ENCODE data around the gene ADGRG3. TPM values are rescaled to one million over a fixed set of nuclear protein-coding genes. Genes with fewer than 3 reads are reported as not detected.

The ADGRG3 gene
- total and polyA plus RNA-seq, 2 of the 8 experiments (the other 6 are each of a cell fraction or from before 2014, with no cell fraction given): 0.28 to 0.98 TPM

DNA sequence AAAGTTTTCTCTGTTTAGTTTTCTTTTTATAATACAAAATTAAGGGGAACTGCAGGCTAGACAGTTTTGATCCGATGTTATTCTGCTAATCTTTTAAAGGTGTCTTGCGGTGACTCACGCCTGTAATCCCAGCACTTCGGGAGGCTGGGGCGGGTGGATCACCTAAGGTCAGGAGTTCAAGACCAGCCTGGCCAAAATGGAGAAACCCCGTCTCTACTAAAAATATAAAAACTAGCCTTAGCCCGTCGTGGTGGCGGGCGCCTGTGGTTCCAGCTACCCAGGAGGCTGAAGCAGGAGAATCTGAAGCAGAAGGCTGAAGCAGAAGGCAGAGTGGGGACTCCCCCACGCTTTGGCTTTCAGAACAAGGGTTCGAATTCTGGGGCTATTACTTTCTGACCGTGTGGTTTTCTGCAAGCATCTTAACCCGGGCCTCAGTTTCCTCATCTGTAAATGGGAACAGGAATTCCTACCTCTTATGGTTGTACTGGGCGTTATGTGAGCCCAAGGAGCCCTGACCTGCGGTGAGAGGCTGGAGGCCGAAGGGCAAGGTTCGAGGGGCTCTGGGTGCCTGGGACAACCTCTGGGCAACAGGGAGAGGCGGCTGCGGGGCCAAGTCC, 66.3 kb downstream of the ADGRG3 start (continued):
- TF ChIP-seq JUND (IDR thresholded peaks at IDR 0.05; ENCODE audit: low read length) (no peak), HDAC6 (IDR thresholded peaks at IDR 0.05; ENCODE audit: low read depth, low read length) (no peak), NANOG (IDR thresholded peaks at IDR 0.05; ENCODE audit: insufficient read depth, low read depth, low read length, poor library complexity, severe bottlenecking) (no peak), PHF8 (conservative IDR thresholded peaks at IDR 0.05; ENCODE audit: low read depth, low read length) (no peak), SP4 (IDR thresholded peaks at IDR 0.05; ENCODE audit: low read length) (no peak)
- TF ChIP-seq, protein P1, sequence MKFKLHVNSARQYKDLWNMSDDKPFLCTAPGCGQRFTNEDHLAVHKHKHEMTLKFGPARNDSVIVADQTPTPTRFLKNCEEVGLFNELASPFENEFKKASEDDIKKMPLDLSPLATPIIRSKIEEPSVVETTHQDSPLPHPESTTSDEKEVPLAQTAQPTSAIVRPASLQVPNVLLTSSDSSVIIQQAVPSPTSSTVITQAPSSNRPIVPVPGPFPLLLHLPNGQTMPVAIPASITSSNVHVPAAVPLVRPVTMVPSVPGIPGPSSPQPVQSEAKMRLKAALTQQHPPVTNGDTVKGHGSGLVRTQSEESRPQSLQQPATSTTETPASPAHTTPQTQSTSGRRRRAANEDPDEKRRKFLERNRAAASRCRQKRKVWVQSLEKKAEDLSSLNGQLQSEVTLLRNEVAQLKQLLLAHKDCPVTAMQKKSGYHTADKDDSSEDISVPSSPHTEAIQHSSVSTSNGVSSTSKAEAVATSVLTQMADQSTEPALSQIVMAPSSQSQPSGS (IDR thresholded peaks at IDR 0.05; ENCODE audit: low read length): no peak
